Thyroid gland (tissue), 4 donors: ENCODE data around the gene VWA3A.

Source experiments
- POLR2A ChIP-seq, 2 donors: fragments of 450-650 bp; IDR thresholded peaks; one replicate each; pipeline ENCODE4 v1.6.1; 2017; ENCODE audit warnings: antibody characterized with exemption in 2 of 2, mild to moderate bottlenecking in 2 of 2, moderate library complexity in 1 of 2
- TF ChIP-seq, protein P1 (sequence below), 6 experiments: fragments of 200-600 bp in 3 of 6; fragments of 450-650 bp in 3 of 6; sonication (generic) in 3 of 6; IDR thresholded peaks; one replicate each; pipeline ENCODE4 v1.5.1; 2016 to 2019; ENCODE audit warnings: antibody characterized with exemption in 6 of 6, mild to moderate bottlenecking in 2 of 6, inconsistent platforms in 1 of 6, moderate library complexity in 1 of 6

DNA sequence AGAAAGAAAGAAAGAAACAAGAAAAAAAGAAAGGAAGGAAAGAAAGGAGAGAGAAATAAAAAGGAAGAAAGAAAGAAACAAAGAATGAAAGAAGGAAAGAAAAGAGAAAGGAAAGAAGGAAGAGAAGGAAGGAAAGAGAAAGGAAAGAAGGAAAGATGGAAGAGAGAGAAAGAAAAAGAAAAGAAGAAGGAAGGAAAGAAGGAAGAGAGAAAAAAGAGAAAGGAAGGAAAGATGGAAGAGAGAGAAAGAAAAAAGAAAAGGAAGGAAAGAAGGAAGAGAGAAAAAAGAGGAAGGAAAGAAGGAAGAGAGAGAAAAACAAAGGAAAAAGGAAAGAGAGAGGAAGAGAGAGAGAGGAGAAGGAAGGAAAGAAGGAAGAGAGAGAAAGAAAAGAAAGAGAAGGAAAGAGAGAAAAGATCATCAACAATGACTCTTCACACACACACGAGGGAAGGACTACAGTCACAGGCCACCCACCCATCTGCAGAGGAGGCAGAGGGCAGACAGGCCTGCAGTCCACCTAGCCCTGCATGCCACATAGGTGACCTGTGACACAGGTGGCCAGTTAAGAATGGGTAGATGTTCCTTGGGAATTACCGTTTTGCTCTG lies 23.9 kb downstream of the VWA3A start:
- TF ChIP-seq, protein P1, sequence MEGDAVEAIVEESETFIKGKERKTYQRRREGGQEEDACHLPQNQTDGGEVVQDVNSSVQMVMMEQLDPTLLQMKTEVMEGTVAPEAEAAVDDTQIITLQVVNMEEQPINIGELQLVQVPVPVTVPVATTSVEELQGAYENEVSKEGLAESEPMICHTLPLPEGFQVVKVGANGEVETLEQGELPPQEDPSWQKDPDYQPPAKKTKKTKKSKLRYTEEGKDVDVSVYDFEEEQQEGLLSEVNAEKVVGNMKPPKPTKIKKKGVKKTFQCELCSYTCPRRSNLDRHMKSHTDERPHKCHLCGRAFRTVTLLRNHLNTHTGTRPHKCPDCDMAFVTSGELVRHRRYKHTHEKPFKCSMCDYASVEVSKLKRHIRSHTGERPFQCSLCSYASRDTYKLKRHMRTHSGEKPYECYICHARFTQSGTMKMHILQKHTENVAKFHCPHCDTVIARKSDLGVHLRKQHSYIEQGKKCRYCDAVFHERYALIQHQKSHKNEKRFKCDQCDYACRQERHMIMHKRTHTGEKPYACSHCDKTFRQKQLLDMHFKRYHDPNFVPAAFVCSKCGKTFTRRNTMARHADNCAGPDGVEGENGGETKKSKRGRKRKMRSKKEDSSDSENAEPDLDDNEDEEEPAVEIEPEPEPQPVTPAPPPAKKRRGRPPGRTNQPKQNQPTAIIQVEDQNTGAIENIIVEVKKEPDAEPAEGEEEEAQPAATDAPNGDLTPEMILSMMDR (IDR thresholded peaks at IDR 0.05), result no peak
- TF ChIP-seq POLR2A (IDR thresholded peaks at IDR 0.05), result no peak
